WTC11 (cell line): ENCODE measurements around the gene MKI67. TPM values are rescaled to one million over a fixed set of nuclear protein-coding genes. Genes with fewer than 3 reads are reported as not detected.

Experiments
- ATAC-seq: fragments of 200-7000 bp; cut with Tn5 transposase; 2 replicates; pipeline ENCODE4 v1.10.0; 2021; ENCODE audit warnings: mild to moderate bottlenecking, moderate library complexity
- CTCF ChIA-PET: fragments of 300-600 bp; sonication (Branson Sonifier 250); formaldehyde crosslinking; loops from one replicate; lab custom pipeline; 2021; ENCODE audit warnings: antibody characterized with exemption; lab: Charles Lee
- POLR2A ChIA-PET: fragments of 350-600 bp; sonication (Branson Sonifier 250); formaldehyde crosslinking; loops from one replicate; lab custom pipeline; 2021; ENCODE audit warnings: antibody characterized with exemption; lab: Charles Lee
- DNase-seq: peaks from one replicate; pipeline ENCODE4 v3.0.0; 2021; ENCODE audit warnings: low spot score
- H3K27ac Mint-ChIP-seq: 2 replicates; pipeline ENCODE4 v1.8.0; 2021; ENCODE audit warnings: mixed read lengths
- H3K27me3 Mint-ChIP-seq: 2 replicates; pipeline ENCODE4 v1.8.0; 2021; ENCODE audit warnings: low read depth, mild to moderate bottlenecking, moderate library complexity, mixed read lengths
- H3K36me3 Mint-ChIP-seq: 2 replicates; pipeline ENCODE4 v1.8.0; 2021; ENCODE audit warnings: mixed read lengths
- H3K4me1 Mint-ChIP-seq: 2 replicates; pipeline ENCODE4 v1.8.0; 2022; ENCODE audit warnings: mixed read lengths
- H3K4me3 Mint-ChIP-seq: 2 replicates; pipeline ENCODE4 v1.8.0; 2021; ENCODE audit warnings: mild to moderate bottlenecking, moderate library complexity, mixed read lengths
- H3K9me3 Mint-ChIP-seq: 2 replicates; pipeline ENCODE4 v1.8.0; 2021; ENCODE audit warnings: mixed read lengths
- CDX4 ChIP-seq: fragments of 250-450 bp; sonication (Bioruptor Pico); IDR thresholded peaks from 2 replicates; pipeline ENCODE4 v1.9.0; 2021; ENCODE audit warnings: moderate library complexity, mild to moderate bottlenecking, inconsistent platforms, borderline replicate concordance
- CTCF ChIP-seq: fragments of 200-600 bp; IDR thresholded peaks from 2 replicates; pipeline ENCODE4 v1.8.0; 2022; ENCODE audit warnings: antibody characterized with exemption
- E2F5 ChIP-seq: sonication (generic); formaldehyde crosslinking; IDR thresholded peaks from 2 replicates; pipeline ENCODE4 v1.8.1; 2022; ENCODE audit warnings: mild to moderate bottlenecking, moderate library complexity, missing genetic modification reagents
- ERG ChIP-seq: fragments of 250-450 bp; sonication (Bioruptor Pico); IDR thresholded peaks from 2 replicates; pipeline ENCODE4 v1.8.0; 2021; ENCODE audit warnings: mild to moderate bottlenecking
- ETV6 ChIP-seq: sonication (generic); formaldehyde crosslinking; IDR thresholded peaks from 2 replicates; pipeline ENCODE4 v1.8.1; 2022; ENCODE audit warnings: mild to moderate bottlenecking, missing genetic modification reagents
- GTF2I ChIP-seq: fragments of 250-450 bp; sonication (Bioruptor Pico); conservative IDR thresholded peaks from 2 replicates; pipeline ENCODE4 v1.4.0; 2021; ENCODE audit warnings: mild to moderate bottlenecking
- IRF1 ChIP-seq: sonication (generic); formaldehyde crosslinking; IDR thresholded peaks from 2 replicates; pipeline ENCODE4 v1.8.0; 2023; ENCODE audit warnings: missing genetic modification reagents
- JAZF1 ChIP-seq: fragments of 250-450 bp; sonication (Bioruptor Pico); IDR thresholded peaks from 2 replicates; pipeline ENCODE4 v1.9.0; 2021; ENCODE audit warnings: moderate library complexity, mild to moderate bottlenecking, inconsistent platforms
- JUN ChIP-seq: sonication (generic); formaldehyde crosslinking; IDR thresholded peaks from 2 replicates; pipeline ENCODE4 v1.8.0; 2023; ENCODE audit warnings: mild to moderate bottlenecking, missing genetic modification reagents
- KAT7 ChIP-seq: sonication (generic); formaldehyde crosslinking; IDR thresholded peaks from 2 replicates; pipeline ENCODE4 v1.8.1; 2023; ENCODE audit warnings: missing genetic modification reagents, mild to moderate bottlenecking, borderline replicate concordance
- MAX ChIP-seq: sonication (generic); formaldehyde crosslinking; IDR thresholded peaks from 2 replicates; pipeline ENCODE4 v1.8.0; 2022; ENCODE audit warnings: mild to moderate bottlenecking, missing genetic modification reagents
- MLX ChIP-seq: sonication (generic); formaldehyde crosslinking; IDR thresholded peaks from 2 replicates; pipeline ENCODE4 v1.8.1; 2023; ENCODE audit warnings: mild to moderate bottlenecking, missing genetic modification reagents, moderate library complexity
- TCF7 ChIP-seq: sonication (generic); formaldehyde crosslinking; IDR thresholded peaks from 2 replicates; pipeline ENCODE4 v1.8.0; 2022; ENCODE audit warnings: mild to moderate bottlenecking, low read depth, missing genetic modification reagents, moderate library complexity
- TP53 ChIP-seq: sonication (generic); formaldehyde crosslinking; IDR thresholded peaks from 2 replicates; pipeline ENCODE4 v1.8.1; 2023; ENCODE audit warnings: mild to moderate bottlenecking, missing genetic modification reagents
- ZNF121 ChIP-seq: sonication (generic); formaldehyde crosslinking; IDR thresholded peaks from 2 replicates; pipeline ENCODE4 v1.8.0; 2023; ENCODE audit warnings: missing genetic modification reagents
- ZNF281 ChIP-seq: sonication (generic); formaldehyde crosslinking; IDR thresholded peaks from 2 replicates; pipeline ENCODE4 v1.8.0; 2023; ENCODE audit warnings: mild to moderate bottlenecking, missing genetic modification reagents
- ZNF425 ChIP-seq: fragments of 250-450 bp; sonication (Bioruptor Pico); conservative IDR thresholded peaks from 2 replicates; pipeline ENCODE4 v1.9.0; 2021; ENCODE audit warnings: mild to moderate bottlenecking
- ZNF671 ChIP-seq: fragments of 250-450 bp; sonication (Bioruptor Pico); IDR thresholded peaks from 2 replicates; pipeline ENCODE4 v1.8.0; 2021; ENCODE audit warnings: mild to moderate bottlenecking
- total RNA-seq: library from RNA; stranded (reverse); gene quantifications from 3 replicates; pipeline ENCODE4 v1.2.3, GENCODE V29; 2021

MKI67 gene
- total RNA-seq, 1 experiment from 2014 or later: 118 TPM

GRCh38 chr10:128065881-128066534, 60.2 kb downstream of the MKI67 start:
- TF ChIP-seq IRF1 (CRISPR knock-in tag) (no peak), CDX4 (CRISPR knock-in tag) (no peak), ZNF425 (CRISPR knock-in tag) (no peak), MAX (CRISPR knock-in tag) (no peak), JAZF1 (CRISPR knock-in tag) (no peak), JUN (CRISPR knock-in tag) (no peak)
- TF ChIP-seq, all 79 proteins: peak for 0
- ATAC-seq (no peak), DNase-seq (no peak)
- Mint-ChIP-seq H3K4me3 (no peak overlapping the region), H3K36me3 (no peaks in the 10 kb centered on the region; the same call in 1 of the 2 replicates), H3K27me3 (no peaks in the 10 kb centered on the region), H3K4me1 (peaks cover 35% of the 10 kb centered on the region), H3K9me3 (peaks cover 6% of the 10 kb centered on the region), H3K27ac (no peak overlapping the region)
- POLR2A ChIA-PET: no interaction called here
- CTCF ChIA-PET: no interaction called here

- POLR2A ChIA-PET: no interaction called here
- CTCF ChIA-PET: interaction anchor here (3.1 to 3.5 kb wide), 2 partner anchors 13 to 30 kb away, joined by 19 to 30 read pairs; no protein-coding TSS in a partner anchor
- peaks cover 6% of the 10 kb centered on the region for H3K9me3 Mint-ChIP-seq
These were observed 61.1 kb downstream of the MKI67 start for GRCh38 chr10:128064970-128065580.

More at GRCh38 chr10:128064970-128065580, 61.1 kb downstream of the MKI67 start:
- TF ChIP-seq ZNF121 (CRISPR knock-in tag): no peak
- TF ChIP-seq MLX (CRISPR knock-in tag): no peak
- no peak for TF ChIP-seq TP53 (CRISPR knock-in tag)
- no peak for TF ChIP-seq ERG (CRISPR knock-in tag)
- TF ChIP-seq CTCF: no peak
- TF ChIP-seq E2F5 (CRISPR knock-in tag): no peak
- TF ChIP-seq KAT7 (CRISPR knock-in tag): no peak
- no peak for TF ChIP-seq ETV6 (CRISPR knock-in tag)
- TF ChIP-seq ZNF281 (CRISPR knock-in tag): no peak
- no peak for TF ChIP-seq ZNF671 (CRISPR knock-in tag)
- no peak for TF ChIP-seq GTF2I (CRISPR knock-in tag)
- no peak for TF ChIP-seq TCF7 (CRISPR knock-in tag)
- TF ChIP-seq, all 79 proteins: peak for 0
- no peak overlapping the region for H3K4me3 Mint-ChIP-seq
- ATAC-seq (no peak), DNase-seq (no peak)
- H3K27me3 Mint-ChIP-seq: no peaks in the 10 kb centered on the region
- H3K27ac Mint-ChIP-seq: no peak overlapping the region
- H3K4me1 Mint-ChIP-seq: peaks cover 35% of the 10 kb centered on the region
- H3K36me3 Mint-ChIP-seq: no peaks in the 10 kb centered on the region; the same call in 1 of the 2 replicates
